Astrocyte of the cerebellum (primary cell): Measurements from ENCODE around the gene NRXN2.

ENCODE experiments used
- DNase-seq: peaks from one replicate; pipeline ENCODE4 v3.0.0-alpha.2; 2011; ENCODE audit warnings: low read depth
- H3K4me3 ChIP-seq: 2 replicates; pipeline ENCODE4 v1.5.1; 2011; ENCODE audit warnings: mild to moderate bottlenecking, low read depth, low read length, moderate library complexity
- CTCF ChIP-seq: IDR thresholded peaks from 2 replicates; pipeline ENCODE4 v1.5.1; 2012; ENCODE audit warnings: low read length, low read depth, moderate library complexity, mild to moderate bottlenecking; ENCODE audit errors: missing control alignments
- in situ Hi-C: cut with HindIII; loops from 2 replicates; pipeline ENCODE4 v1.10.0; 2017; ENCODE audit warnings: low sequenced_read_pairs

The NRXN2 gene

GRCh38 chr11:64744544-64745188, 21.7 kb upstream of the NRXN2 start:
- no peak for DNase-seq
- in situ Hi-C loops, result no loop called here
- TF ChIP-seq CTCF, result no peak
- peak overlapping the region; percentile 32 for H3K4me3 ChIP-seq

GRCh38 chr11:64743591-64744543, 20.9 kb upstream of the NRXN2 start, which contains the start of gene RASGRP2:
TSS of gene RASGRP2 (minus strand) at chr11:64744142. CDS start at chr11:64742866, 1,276 bp downstream.
- DNase-seq, result no peak
- peak within 1 kb of the TSS; percentile 32 for H3K4me3 ChIP-seq
- in situ Hi-C loops, result no loop called here
- TF ChIP-seq CTCF, result peak; percentile 58

GRCh38 chr11:64742889-64743590, 20.0 kb upstream of the NRXN2 start:
- in situ Hi-C loops, result no loop called here
- peak overlapping the region; percentile 22 for H3K4me3 ChIP-seq
- TF ChIP-seq CTCF, result peak; percentile 73
- DNase-seq, result no peak

- TF ChIP-seq CTCF, result no peak
- DNase-seq, result no peak
- peak overlapping the region; percentile 22 for H3K4me3 ChIP-seq
- in situ Hi-C loops, result no loop called here
Observed at GRCh38 chr11:64742087-64742888, 19.3 kb upstream of the NRXN2 start.

- no peak for DNase-seq
- in situ Hi-C loops, result no loop called here
- no peak for TF ChIP-seq CTCF
- H3K4me3 ChIP-seq, result no peak overlapping the region
Observed at GRCh38 chr11:64741375-64742086, 18.5 kb upstream of the NRXN2 start.
